HG03060 (cell line): ENCODE data around the gene EDRF1.

ENCODE experiments used
- ATAC-seq: cut with Tn5 transposase; IDR thresholded peaks from one replicate; pipeline ENCODE4 v1.9.1; 2021; ENCODE audit warnings: low read depth, moderate number of reproducible peaks; ENCODE audit not compliant: unreplicated experiment

The EDRF1 gene

DNA sequence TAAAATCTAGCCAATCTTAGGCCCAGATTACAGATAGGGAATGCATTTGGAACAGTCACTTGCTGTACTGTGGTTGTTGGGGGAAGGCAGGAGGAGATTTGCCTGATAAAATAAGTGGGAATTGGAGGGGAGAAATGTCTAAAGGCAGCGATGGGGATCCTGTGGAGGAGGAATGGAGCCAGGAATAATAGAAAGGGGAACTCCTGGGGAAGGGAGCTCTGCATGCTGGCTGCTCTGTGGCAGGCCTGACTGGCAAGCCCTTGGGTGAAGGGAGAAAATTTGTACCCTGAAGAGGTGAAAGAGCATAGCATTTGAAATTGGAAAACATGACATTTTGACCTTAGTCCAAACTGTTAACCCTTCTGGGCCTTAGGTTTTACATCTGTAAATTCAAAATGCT lies 42.5 kb downstream of the EDRF1 start:
- no peak for ATAC-seq

DNA sequence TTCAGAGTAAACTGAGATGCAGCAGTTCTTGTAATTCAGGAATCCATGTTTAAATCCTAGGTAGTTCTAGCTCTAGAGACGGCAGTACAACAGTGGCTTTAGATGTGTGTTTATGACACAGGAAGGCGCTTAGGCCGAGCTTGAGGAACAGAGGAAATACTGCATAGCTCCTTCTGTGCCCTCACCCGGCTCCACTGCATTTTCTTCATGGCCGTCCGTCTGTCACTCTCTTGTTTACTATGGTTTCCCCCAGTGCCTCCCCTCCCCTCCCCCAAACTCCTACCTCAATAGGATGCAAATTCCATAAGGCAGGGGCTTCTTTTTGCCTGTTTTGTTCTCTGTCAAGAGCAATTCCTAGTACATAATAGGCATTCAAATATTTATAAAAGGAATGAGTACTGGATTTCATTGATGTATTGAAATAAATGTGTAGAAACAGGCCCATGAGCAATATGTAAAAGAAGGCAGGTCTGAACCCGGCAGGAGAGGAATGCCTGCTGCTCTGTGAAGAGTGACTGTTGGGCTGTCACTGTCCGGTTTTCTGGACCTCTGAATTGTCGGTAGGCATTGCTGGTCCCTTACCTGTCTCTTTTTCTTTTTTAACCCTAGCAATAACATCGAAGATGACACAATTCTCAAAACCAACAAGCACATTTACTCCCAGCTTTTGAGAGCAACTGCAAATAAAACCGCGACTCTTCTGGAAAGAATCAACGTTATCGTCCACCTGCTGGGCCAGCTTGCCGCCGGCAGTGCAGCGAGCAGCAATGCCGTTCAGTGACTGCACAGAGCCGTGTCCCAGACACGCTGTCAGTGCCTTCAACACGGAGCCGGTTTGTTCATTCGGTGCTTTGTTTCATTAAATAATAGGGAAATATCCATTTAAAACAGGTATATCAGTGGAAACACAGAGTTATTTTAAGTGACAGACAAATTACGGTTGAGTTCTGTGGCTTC lies 43.5 kb downstream of the EDRF1 start:
- ATAC-seq, result no peak

DNA sequence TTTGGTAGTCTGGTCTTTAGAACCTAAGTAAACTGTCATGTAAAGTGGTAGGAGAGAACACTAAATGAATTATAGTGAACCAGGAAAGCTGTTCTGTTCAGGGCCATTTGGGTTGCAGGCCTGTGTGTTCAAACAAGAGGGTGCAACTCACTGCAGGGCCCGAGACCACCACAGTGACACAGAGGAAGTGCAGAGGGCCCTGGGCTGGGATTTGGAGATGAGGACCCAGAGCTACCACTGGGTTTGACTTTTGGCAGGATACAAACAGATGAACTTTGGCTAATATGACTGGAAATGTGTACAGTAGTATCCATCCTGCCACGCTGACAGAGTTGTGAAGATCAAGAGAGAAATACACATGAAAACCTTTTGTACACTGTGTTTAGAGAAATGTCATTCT lies 46.3 kb downstream of the EDRF1 start:
- no peak for ATAC-seq

DNA sequence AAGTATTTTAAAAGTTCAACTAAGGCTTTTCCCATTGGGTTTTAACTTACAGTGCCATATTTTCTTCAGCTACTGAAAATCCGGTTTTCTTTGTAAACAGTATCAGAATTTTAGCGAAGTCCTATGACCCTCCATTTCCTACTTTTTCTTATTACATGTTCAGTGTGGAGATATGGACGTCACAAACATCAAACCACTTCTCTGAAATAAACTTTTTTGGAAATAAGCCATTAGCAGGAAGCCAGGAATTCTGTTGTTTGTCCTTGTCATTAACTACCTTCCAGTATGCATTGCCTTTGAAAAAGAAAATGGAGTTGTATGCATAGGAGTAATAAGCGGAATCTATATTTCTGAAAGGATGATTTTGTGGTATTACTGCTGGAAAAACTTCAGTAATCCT lies 47.0 kb downstream of the EDRF1 start:
- ATAC-seq, result no peak

DNA sequence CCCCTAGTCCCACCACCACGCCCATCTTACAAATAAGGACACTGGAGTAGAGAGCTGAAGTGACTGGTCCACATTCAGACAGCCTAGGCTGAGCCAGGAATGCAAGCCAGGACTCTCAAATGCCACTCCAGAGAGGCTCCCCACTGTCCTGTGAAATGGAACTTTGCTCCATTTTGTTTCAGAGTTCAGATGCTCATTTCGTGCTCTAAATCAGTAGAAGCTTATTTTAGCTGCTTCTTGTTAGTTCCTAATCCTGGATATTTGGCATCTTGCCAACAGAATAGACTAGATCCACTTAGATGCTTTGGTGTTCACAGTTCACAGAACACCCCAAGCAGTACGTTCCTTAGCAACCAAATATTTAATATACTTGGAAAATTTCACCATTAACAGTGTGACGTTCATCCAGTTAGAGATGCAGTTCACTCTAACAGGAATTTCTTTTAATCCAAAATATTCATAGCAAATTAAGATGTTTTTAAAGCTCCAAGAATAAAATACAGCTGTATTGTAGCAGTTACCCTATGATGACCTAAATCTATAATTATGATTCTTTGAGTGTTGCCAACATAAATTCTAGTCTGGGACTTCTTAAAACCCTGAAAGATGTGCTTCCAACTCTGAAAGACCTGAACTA lies 48.8 kb downstream of the EDRF1 start:
- no peak for ATAC-seq

DNA sequence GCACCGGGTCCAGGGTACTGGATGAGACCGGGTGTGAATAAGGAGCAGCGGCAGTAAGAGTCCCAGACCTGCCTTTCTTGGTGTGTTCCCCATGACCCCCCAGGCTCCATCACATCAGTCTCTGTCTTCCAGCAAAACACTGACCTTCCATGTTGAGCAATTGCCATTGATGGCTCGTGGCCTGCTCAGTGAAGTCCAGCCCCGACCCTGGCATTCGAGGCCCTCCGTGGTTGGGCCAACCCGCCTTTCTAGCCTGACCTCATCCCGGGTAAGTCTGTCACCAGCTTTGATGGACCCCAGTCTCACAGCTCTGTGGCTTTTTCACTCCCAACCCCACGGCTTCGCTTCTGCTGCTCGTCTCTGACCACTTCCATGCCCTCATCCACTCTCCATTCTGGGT lies 49.7 kb downstream of the EDRF1 start:
- no peak for ATAC-seq

DNA sequence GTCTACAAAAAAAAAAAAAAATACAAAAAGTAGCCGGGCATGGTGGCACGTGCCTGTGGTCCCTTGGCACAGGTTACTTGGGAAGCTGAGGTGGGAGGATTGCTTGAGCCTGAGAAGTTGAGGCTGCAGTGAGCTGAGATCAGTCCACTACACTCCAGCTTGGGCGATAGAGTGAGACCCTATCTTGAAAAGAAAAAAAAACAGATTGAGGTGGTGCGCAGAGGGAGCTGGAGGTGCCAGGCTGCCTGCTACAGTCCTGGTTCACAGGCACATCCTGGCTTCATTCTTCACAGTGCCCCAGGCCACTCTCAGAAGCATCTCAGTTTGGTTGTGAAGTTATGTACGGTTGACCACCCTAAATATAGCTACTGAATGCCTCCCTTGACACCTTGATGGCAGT lies 51.3 kb downstream of the EDRF1 start:
- ATAC-seq, result no peak

DNA sequence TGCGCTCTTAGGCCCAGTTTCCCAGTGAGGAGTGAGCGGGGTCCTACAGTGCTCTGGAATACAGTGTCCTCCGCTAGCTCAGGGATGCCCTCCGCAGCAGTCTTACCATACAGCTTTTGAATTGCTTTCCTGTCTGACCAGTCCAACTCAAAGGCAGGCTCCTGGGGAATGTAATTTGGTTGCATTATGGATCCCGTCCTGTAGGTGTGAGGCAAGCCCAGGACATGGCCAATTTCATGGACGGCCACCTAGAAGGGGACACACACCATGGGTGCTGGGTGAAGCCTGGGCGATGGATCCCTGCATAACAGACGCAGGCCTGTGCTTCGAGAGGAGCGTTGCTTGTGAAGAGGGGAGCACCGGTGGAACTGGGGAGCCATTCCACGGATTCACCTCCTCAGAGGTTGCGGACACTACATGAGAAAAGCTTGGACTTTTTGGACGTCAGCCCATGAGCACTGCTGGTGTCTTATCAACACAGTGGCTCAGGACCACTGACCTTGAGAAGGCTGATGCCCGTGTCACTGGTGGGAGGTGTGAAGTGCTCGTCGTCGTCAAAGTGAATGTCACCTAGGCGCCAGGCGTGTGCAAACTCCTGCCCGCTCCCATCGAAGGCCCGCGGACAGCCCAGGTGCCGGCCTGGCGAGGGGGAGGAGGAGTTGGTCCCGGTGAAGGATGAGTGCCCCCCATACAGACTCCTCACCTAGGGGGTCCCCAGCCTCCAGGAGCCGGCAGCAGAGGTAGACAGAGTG lies 52.8 kb downstream of the EDRF1 start:
- ATAC-seq, result no peak

DNA sequence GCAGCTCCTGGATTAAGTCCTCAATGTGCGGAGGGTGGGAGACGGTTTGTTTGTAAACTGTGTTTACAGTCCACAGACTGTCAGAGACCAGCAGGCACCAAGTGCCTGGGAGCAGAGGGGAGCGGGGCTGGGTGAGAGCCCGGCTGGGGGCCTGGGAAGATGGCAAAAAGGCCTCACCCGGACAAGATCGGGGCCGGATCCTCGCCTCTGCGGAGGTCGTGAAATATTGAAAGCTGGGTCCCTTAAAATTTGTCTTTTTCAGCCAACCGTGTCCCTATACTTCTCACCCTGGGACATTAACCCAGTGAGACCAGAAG lies 53.3 kb downstream of the EDRF1 start:
- ATAC-seq, result no peak

DNA sequence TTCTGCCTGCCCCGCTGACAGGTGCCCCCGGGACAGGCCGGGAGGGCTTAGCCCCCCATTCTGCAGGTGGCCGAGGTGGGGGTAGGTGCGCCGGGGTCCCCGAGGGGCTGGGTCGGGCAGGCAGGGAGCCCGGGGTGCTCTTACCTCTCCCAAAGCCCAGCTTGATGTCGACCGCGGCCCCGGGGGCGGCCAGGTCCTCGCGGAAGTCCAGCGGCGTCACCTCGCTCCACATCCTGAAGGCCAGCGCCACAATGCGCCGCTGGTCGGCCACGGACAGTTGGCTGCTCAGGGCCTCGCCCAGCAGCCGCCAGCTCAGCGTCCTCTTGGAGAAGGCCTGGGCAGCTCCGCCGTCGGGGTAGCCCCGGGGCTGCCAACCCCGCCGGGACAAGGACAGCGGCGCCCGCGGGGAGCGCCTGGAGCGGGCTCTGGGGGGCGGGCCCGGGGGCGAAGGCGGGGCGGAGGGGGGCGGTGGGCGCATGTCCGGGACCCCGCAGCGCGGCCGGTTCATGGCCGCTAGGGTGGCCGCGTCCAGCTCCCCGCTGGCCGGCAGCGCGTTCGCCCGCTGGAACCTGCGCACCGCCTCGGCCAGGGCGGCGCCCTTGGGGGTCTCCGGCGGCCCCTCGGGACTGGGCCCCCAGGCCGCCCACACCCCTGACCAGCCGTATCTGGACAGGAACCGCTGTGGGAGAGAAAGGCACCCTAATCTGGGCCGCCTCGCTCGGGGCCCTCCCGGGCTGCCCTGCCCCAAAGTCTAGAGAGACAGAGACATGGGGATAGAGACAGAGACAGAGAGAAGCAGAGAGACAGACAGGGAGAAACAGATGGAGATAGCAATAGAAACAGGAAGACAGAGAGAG lies 54.4 kb downstream of the EDRF1 start:
- ATAC-seq, result no peak

DNA sequence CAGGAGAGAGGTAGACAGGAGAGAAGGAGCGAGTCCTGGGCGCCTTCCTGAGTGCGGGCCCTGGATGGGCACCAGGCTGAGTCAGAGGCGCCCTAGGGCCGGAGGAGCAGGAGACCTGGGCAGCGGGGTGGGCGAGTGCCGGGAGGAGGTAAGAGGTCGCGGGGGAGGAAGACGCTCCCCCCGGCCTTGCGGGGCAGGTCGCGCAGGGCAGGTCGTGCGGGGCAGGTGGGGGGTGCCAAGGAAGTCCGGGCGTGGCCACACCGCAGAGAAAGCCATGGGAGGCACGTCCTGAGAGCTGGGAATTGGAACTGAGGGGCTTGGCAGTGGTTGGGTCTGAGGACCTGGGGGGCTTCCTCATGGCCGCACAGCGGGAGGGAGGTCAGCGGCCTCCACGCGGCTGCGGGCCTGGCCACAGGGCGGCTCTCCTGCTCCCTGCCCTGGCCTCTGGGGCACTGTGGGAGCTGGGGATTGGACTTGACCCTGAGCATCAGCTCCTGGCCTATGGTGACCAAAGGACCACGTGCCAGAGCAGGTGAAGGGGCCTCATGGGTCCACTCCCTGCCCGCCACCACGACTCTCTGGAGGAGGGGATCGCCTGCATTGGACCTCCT lies 55.2 kb downstream of the EDRF1 start:
- ATAC-seq, result no peak

DNA sequence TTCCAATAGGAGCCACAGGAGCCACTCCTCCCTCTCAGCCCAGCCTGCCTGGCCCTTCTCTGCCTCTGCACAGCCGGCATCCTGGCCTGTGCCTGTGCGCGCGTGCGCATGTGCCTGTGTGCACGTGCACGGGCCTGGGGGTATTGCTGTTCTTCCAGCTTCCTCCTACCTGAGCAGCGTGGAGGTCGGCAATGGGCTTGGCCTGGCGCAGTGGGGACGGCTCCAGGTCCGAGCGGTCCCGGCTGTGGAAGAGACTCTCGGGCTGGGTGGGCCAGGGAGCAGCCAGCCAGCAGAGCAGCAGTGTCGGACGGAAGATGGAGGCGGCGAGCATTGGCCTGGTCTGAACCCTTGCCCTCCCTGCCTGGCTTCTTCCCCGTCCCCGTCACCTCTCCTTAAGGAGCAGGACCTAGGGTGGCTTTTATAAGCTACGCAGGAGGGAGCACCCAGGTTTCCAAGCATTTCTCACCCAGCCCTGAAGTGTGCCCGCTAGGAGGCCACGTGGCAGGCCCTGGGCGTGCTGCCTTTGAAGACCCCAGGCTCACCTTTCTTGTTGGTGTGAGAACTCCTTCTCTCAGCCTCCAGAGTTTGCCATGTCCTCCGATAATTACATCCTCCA lies 56.1 kb downstream of the EDRF1 start, which contains the start of gene MMP21:
TSS of gene MMP21 (minus strand) at position 331 of the 616 bp plus-strand sequence. CDS start at position 331, 0 bp downstream.
- ATAC-seq, result no peak

DNA sequence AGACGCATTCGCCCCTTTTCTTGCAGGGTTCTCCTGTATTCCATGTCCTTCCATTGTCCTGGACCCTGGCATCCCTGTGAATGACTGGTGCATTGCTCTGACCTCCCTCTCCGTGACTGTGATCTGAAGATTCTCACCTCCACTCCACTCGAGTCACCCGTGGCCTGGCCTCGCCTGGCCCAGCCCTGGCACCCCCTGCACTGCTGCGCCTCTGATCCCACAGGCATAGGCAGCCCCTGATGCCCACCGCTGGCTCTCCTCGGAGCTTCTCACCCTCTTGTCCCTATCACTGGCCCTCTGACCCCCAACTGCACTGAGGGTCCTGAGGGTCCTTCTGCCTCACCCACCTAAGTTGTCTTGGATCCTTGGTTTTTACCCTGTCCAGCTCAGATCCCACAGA lies 58.3 kb downstream of the EDRF1 start:
- ATAC-seq, result no peak

DNA sequence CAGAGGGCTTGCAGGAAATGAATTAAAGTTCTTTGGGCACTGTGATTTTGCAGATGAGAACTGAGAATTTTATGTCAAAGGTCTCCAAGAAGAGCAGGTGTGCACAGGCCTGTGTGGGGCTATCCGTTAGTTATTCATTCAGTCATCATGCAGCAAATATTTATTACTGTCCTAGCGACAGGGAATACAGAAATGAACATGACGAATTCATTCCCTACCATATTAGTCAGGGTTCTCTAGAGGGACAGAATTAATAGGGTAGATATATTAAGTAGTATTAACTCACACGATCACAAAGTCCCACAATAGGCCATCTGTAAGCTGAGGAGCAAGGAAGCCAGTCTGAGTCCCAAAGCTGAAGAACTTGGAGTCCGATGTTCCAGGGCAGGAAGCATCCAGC lies 59.0 kb downstream of the EDRF1 start:
- ATAC-seq, result no peak

DNA sequence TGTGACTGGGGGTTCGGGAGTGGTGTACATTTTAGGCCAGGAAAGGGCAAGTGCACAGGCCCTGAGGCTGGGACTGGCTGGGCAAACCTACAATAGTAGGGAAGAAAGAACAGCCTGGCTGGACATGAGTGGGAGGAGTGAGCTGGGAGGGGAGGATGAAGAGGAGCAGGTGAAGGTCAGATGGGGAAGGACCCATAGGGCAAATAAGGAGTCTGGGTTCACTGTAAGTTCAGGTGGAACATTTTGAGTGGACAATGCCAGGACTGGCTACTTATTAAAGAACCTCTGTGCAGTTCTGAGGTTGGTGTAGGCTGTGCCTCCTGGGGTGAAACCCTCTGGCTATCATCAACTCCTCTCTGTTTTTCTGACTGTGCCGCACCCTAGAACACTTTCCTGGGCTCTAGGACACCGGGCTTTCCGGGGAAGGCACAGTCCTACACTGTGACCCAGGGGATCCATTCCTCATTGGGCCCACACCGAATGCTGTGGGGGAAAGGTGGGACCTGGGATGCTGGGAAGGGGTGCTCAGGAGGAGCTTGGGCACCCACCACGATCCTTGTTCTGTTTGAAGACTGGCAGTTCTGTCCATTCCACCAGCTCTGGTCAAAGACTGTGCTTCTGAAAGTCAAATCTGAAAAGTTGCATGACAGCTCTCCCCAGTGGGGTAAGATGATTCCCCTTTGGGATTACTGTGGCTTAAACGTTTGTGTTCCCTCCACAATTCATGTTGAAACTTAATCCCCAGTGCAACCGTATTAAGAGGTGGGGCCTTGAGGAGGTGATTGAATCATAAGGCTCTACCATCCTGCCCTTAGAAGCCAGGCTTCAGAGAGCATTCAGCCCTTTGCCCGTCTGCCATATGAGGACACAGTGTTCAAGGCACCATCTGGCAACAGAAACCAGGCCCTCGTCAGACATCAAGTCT lies 60.2 kb downstream of the EDRF1 start:
- no peak for ATAC-seq

DNA sequence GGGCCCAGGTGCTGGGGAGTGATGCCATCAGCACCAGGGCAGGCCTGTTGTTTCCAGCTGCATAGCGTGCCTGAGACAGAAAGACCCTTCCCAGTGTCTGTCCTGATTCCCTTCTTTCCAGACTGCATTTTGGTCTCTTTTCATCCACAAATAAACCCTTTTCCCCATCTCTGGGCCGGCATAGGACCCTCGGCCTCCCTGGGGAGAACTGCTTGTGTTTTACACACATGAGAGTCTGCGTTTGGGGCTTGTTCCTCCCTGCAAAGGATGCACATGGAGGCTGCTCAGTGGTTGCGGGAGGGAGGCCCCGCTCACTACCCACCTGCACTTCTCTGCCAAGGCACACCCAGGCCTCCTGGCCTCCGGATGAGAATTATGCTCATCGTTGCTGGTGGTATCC lies 61.9 kb downstream of the EDRF1 start:
- ATAC-seq, result no peak

DNA sequence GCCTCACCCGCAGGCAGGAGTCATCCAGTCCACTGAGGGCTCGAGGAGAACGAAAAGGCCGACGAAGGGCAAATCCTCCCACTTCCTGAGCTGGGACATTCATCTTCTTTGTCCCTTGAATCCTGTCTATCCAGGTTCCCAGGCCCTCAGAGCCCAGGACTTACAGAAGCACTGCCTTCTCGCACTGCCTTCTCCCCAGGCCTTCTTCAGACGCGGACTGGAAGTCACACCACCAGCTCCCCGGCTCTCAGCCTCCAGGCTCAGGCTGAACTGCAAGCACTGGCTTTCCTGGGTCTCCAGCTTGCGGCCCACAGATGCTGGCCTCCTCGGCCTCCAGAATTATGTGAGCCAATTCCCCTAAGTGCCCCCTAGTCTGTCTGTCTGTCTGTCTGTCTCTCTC lies 62.5 kb downstream of the EDRF1 start:
- no peak for ATAC-seq

DNA sequence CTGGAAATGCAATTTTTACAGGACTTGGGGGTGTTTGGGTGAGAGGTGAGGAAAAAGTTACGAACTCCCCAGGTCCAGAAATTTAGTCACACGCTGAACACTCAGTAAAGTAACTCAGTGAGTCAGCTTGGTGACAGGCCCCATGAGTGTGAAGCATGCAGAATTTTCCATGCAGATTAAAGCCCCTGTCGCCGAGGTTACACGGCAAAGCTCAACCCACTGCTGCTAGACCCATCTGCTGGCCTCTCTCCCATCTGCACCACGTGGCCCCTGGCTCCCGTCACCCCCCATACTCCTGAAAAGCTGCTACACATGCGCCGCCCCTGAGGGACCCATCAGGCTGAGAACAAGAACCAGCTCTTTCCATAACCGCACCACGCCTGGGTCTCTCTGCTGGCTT lies 63.1 kb downstream of the EDRF1 start:
- no peak for ATAC-seq

DNA sequence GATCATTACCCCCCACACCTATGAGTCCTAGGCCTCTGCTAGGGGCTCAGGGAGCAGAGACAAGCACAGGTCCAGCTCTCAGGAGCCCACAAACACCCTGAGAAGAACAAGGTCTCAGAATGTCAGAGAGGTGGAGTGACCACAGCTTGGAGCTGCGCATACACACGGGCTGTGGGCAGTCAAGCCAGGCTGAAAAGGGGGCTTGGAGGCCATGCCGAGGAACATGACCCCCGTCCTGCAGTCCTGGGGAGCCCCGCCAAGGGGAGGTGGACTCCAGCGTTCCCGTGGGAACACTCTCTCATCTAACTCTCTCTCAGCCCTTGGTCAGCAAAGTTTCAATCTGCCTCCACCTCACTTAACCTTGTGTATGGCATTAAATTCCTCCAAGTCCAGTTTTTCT lies 63.9 kb downstream of the EDRF1 start:
- no peak for ATAC-seq
